ENCODE measurements around the gene FGFR2. TPM values are rescaled to one million over a fixed set of nuclear protein-coding genes. Genes with fewer than 3 reads are reported as not detected.

The FGFR2 gene
- total and polyA plus RNA-seq, 2 of the 4 experiments (the other 2 are of a cell fraction), result not detected

DNA sequence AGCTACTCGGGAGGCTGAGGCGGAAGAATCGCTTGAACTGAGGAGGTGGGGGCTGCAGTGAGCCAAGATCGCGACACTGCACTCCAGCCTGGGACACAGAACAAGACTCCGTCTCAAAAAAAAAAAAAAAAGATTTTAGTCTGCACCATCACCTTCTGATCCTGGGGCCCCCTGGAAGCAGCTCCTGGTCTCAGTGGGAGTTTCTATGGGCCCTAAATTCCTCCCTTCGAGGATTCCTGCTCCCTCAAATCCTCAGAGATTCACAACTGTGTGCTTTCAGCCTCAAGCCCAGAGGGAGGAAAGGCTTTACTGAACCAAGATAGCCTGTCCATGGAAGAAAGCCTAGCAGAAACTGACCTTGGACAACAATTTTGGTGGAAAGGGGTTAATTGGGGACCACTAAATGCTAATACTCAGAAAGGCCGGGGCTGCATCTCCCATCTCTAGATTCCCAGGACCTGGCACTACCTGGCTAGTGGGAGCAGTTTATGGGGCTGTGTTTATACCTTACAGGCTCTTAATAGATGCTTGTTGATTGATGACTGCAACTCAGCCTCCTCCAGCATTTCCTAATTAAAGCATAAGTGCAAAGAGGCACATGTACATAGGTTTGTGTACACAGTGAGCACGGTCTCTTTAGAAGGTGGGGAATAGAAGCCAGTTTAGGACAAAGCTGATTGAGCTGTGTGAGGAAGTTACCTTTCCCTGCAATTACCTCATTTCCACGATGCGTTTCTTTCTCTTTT, 9.2 kb upstream of the FGFR2 start:
- Histone ChIP-seq H3K79me1 (ENCODE audit: low read depth in 1 of 2, low read length in 2 of 2) (no peaks in the 10 kb centered on the region), H3K14ac (replicated peaks; ENCODE audit: low read depth, low read length) (no peak overlapping the region), H2AK5ac (ENCODE audit: low read depth, low read length) (no peak overlapping the region), H3K27me3 (ENCODE audit: control insufficient read depth, insufficient read depth, low read length) (no peaks in the 10 kb centered on the region), H3K9me3 (ENCODE audit: control insufficient read depth, insufficient read depth, low read length) (peaks cover 9% of the 10 kb centered on the region; the same call in 1 of the 2 replicates), H2BK5ac (ENCODE audit: low read depth, low read length, poor library complexity, severe bottlenecking) (no peak overlapping the region), H4K5ac (ENCODE audit: low read depth, low read length) (no peak overlapping the region), H3K23ac (ENCODE audit: low read depth, low read length) (no peak overlapping the region), H3K9me1 (ENCODE audit: insufficient read depth, low read length) (no peaks in the 10 kb centered on the region), H3K27ac (ENCODE audit: insufficient read depth, low read length) (no peak overlapping the region), H3K4me2 (ENCODE audit: low read depth, low read length) (no peak overlapping the region), H3K56ac (ENCODE audit: extremely low read depth, insufficient read depth, low read length) (no peak overlapping the region), H3K18ac (ENCODE audit: low read depth, low read length) (no peak overlapping the region), H4K20me1 (ENCODE audit: insufficient read depth, low read length) (no peaks in the 10 kb centered on the region), H4K8ac (ENCODE audit: low read depth in 2 of 2, low read length in 2 of 2) (no peak overlapping the region), H2AFZ (replicated peaks; ENCODE audit: low read length, poor library complexity) (no peak overlapping the region), H2BK20ac (ENCODE audit: low read depth, low read length) (no peak overlapping the region), H3K4me1 (ENCODE audit: control insufficient read depth, insufficient read depth, low read length) (no peaks in the 10 kb centered on the region), H3K4ac (ENCODE audit: low read depth, low read length) (no peak overlapping the region), H3K4me3 (ENCODE audit: insufficient read depth, low read depth, low read length) (no peak overlapping the region), H3K9ac (ENCODE audit: low read depth, low read length) (no peak overlapping the region), H2BK15ac (ENCODE audit: low read depth, low read length) (no peak overlapping the region), H2BK120ac (ENCODE audit: low read depth, low read length) (no peak overlapping the region), H4K91ac (ENCODE audit: insufficient read depth, low read depth, low read length) (no peak overlapping the region), H2AK9ac (replicated peaks; ENCODE audit: low read depth, low read length, poor library complexity) (no peak overlapping the region), H3K36me3 (ENCODE audit: control insufficient read depth, insufficient read depth, low read length) (no peaks in the 10 kb centered on the region)
- POLR2A ChIA-PET (ENCODE audit: unreplicated experiment), result no interaction called here
- dilution Hi-C loops (cut with HindIII; ENCODE audit: low sequenced_read_pairs, unreplicated experiment), result no loop called here
- BruUV-seq (replicated peaks), result no TSS peak
- DNase-seq (no peak), ATAC-seq (ENCODE audit: low read depth) (no peak)
- in situ Hi-C loops (cut with MboI; ENCODE audit: low sequenced_read_pairs), result no loop called here
- intact Hi-C loops (cut with micrococcal nuclease), result loop anchor here (5.0 kb wide), 1 partner anchor 665 kb away; no protein-coding TSS in a partner anchor
- CTCF ChIA-PET, result interaction anchor here (0.6 kb wide), 1 partner anchor 43 kb away, joined by 5 read pairs; no protein-coding TSS in a partner anchor
- no peak for TF ChIP-seq SMC3 (IDR thresholded peaks at IDR 0.05; ENCODE audit: low read depth, low read length)
- TF ChIP-seq RAD21 (IDR thresholded peaks at IDR 0.05; ENCODE audit: low read length), result no peak
- TF ChIP-seq RCOR1 (IDR thresholded peaks at IDR 0.05; ENCODE audit: insufficient replicate concordance, low read length), result no peak
- no peak for TF ChIP-seq NFE2L2 (IDR thresholded peaks at IDR 0.05; ENCODE audit: low read depth, low read length)
- no peak for TF ChIP-seq BHLHE40 (IDR thresholded peaks at IDR 0.05; ENCODE audit: low read depth, low read length)
- TF ChIP-seq RFX5 (IDR thresholded peaks at IDR 0.05; ENCODE audit: low read depth, low read length), result no peak
- TF ChIP-seq, protein P1, sequence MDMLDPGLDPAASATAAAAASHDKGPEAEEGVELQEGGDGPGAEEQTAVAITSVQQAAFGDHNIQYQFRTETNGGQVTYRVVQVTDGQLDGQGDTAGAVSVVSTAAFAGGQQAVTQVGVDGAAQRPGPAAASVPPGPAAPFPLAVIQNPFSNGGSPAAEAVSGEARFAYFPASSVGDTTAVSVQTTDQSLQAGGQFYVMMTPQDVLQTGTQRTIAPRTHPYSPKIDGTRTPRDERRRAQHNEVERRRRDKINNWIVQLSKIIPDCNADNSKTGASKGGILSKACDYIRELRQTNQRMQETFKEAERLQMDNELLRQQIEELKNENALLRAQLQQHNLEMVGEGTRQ (IDR thresholded peaks at IDR 0.05; ENCODE audit: low read depth, low read length), result no peak
- TF ChIP-seq, protein P2, sequence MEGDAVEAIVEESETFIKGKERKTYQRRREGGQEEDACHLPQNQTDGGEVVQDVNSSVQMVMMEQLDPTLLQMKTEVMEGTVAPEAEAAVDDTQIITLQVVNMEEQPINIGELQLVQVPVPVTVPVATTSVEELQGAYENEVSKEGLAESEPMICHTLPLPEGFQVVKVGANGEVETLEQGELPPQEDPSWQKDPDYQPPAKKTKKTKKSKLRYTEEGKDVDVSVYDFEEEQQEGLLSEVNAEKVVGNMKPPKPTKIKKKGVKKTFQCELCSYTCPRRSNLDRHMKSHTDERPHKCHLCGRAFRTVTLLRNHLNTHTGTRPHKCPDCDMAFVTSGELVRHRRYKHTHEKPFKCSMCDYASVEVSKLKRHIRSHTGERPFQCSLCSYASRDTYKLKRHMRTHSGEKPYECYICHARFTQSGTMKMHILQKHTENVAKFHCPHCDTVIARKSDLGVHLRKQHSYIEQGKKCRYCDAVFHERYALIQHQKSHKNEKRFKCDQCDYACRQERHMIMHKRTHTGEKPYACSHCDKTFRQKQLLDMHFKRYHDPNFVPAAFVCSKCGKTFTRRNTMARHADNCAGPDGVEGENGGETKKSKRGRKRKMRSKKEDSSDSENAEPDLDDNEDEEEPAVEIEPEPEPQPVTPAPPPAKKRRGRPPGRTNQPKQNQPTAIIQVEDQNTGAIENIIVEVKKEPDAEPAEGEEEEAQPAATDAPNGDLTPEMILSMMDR (conservative IDR thresholded peaks at IDR 0.05; ENCODE audit: low read depth, low read length), result no peak
- TF ChIP-seq FOS (IDR thresholded peaks at IDR 0.05; ENCODE audit: low read depth, low read length), result no peak
- 90% methylated on average over 2 of the region's 11 CpGs; no CpG with 5 or more reads in 1 of the 2 experiments for WGBS, 2 experiments (ENCODE audit: extremely low coverage in 2 of 2, insufficient read length in 1 of 2)

All from IMR-90 (cell line).